GM19025 (cell line): ENCODE data around the gene GPD1.

Source experiments
- ATAC-seq: cut with Tn5 transposase; IDR thresholded peaks from one replicate; pipeline ENCODE4 v1.9.1; 2021; ENCODE audit warnings: mild to moderate bottlenecking, low read depth, moderate library complexity; ENCODE audit not compliant: unreplicated experiment

GPD1 gene

GRCh38 chr12:50103767-50104321 lies at the start of gene GPD1:
TSS of gene GPD1 (plus strand) at chr12:50104008. CDS start at chr12:50104051, 43 bp downstream.
- no peak for ATAC-seq

- no peak for ATAC-seq
Observed at GRCh38 chr12:50055831-50056638, 47.8 kb upstream of the GPD1 start.

GRCh38 chr12:50056639-50056976 lies 47.2 kb upstream of the GPD1 start:
- ATAC-seq, result no peak

GRCh38 chr12:50057000-50057841 lies 46.6 kb upstream of the GPD1 start, which contains the start of gene ASIC1:
TSS of gene ASIC1 (plus strand) at chr12:50057596. CDS start at chr12:50058767, 1,171 bp downstream.
- no peak for ATAC-seq

GRCh38 chr12:50057896-50058670 lies 45.7 kb upstream of the GPD1 start:
- no peak for ATAC-seq

GRCh38 chr12:50058743-50059312 lies 45.0 kb upstream of the GPD1 start:
- ATAC-seq, result no peak

GRCh38 chr12:50059440-50060119 lies 44.2 kb upstream of the GPD1 start:
- ATAC-seq, result no peak

GRCh38 chr12:50060120-50060468 lies 43.7 kb upstream of the GPD1 start:
- no peak for ATAC-seq

- no peak for ATAC-seq
Observed at GRCh38 chr12:50061171-50061570, 42.6 kb upstream of the GPD1 start.

GRCh38 chr12:50061946-50062686 lies 41.7 kb upstream of the GPD1 start:
- no peak for ATAC-seq

- ATAC-seq, result no peak
Observed at GRCh38 chr12:50062728-50063460, 40.9 kb upstream of the GPD1 start.

GRCh38 chr12:50065726-50066310 lies 38.0 kb upstream of the GPD1 start:
- ATAC-seq, result no peak

- ATAC-seq, result no peak
Observed at GRCh38 chr12:50066402-50066801, 37.4 kb upstream of the GPD1 start.

- no peak for ATAC-seq
Observed at GRCh38 chr12:50069069-50069468, 34.7 kb upstream of the GPD1 start.

- ATAC-seq, result no peak
Observed at GRCh38 chr12:50069539-50069938, 34.3 kb upstream of the GPD1 start.

- no peak for ATAC-seq
Observed at GRCh38 chr12:50070314-50071060, 33.3 kb upstream of the GPD1 start.

- ATAC-seq, result no peak
Observed at GRCh38 chr12:50072198-50072907, 31.5 kb upstream of the GPD1 start.
